ENCODE results near the gene CHRD. TPM values are rescaled to one million over a fixed set of nuclear protein-coding genes. Genes with fewer than 3 reads are reported as not detected.
A peak's percentile ranks its signal among the peaks of the same experiment; 100 is the strongest.

The CHRD gene
- total and polyA plus RNA-seq, 7 experiments from 2014 or later, result not detected

- peak overlapping the region in 1 of 9 donors; percentile 40 for H3K27ac Mint-ChIP-seq
- H3K4me3 Mint-ChIP-seq, result no peak overlapping the region
- Histone ChIP-seq H3K4me1 (ENCODE audit: control insufficient read depth in 2 of 2, insufficient read depth in 2 of 2, low read length in 2 of 2) (peaks cover 0 to 7% of the 10 kb centered on the region in 2 donors), H3K27me3 (ENCODE audit: control insufficient read depth in 2 of 2, insufficient read depth in 2 of 2, low read length in 2 of 2) (no peaks in the 10 kb centered on the region), H3K27ac (ENCODE audit: low read depth, low read length) (no peak overlapping the region), H3K9me3 (ENCODE audit: control insufficient read depth in 2 of 3, low read length in 3 of 3) (no peaks in the 10 kb centered on the region), H3K4me3 (ENCODE audit: low read length) (no peak overlapping the region), H3K36me3 (ENCODE audit: control insufficient read depth in 2 of 3, insufficient read depth in 3 of 3, low read length in 3 of 3) (no peaks in the 10 kb centered on the region)
- H3K4me1 Mint-ChIP-seq, result peaks cover 0 to 7% (median 6%) of the 10 kb centered on the region in 7 donors
- DNase-seq, result no peak
- H3K9me3 Mint-ChIP-seq, result no peaks in the 10 kb centered on the region
- intact Hi-C loops (cut with micrococcal nuclease), result no loop called here
- peaks cover 0 to 6% (median 0%) of the 10 kb centered on the region in 5 donors for H3K27me3 Mint-ChIP-seq
- ChIA-PET CTCF (interaction anchor here (0.6 to 3.4 kb wide), 5 partner anchors 16 to 196 kb away, joined by 3 to 24 read pairs (median 4); no protein-coding TSS in a partner anchor), POLR2A (no interaction called here)
- no peaks in the 10 kb centered on the region for H3K36me3 Mint-ChIP-seq
- no peak for ATAC-seq
These were observed 24.4 kb upstream of the CHRD start for GRCh38 chr3:184355261-184356040.

DNA sequence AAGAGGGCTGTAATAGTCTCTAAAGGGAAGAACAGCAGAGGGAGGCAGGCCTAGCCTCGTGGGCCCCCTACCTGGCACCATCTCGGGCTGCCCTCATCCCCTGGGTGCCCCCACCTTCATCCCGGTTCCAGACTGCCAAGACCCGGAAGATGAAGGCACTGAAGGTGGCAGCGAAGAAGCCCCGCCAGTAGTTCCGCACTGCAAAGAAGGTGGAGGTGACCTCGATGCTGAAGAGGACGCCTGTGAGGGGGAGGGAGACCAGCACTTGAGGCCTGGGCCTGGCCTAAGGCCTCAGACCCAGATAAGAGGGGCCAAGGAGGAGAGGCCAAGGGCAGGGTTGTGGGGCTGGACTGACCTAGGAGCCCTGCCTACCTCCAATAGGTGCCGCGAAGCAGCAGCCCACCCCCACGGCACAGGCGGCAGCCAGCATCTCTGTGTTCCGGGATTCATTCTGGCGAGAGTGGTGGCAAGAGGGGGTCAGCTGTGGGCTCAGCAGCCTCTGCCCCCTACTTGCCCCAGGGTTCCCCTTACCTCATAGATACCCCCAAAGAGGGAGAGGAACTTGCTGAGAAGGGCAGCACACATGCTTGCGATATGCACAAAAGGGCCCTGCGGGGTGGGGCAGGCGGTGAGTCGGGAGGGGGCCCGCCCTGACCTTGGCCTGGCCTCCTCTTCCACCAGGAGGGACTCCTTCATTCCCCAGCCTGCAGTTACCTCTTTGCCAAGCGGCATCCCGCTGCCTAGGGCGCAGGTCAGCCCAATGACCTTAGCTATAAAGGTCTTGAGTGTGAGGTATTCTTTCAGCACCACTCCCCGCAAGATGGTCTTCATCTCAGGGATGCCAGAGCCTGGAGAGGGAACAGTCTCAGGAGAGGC is 22.4 kb upstream of the CHRD start:
- H3K4me3 ChIP-seq (ENCODE audit: low read length), result no peak overlapping the region
- peaks cover 0 to 13% of the 10 kb centered on the region in 2 donors for H3K4me1 ChIP-seq (ENCODE audit: control insufficient read depth in 2 of 2, insufficient read depth in 2 of 2, low read length in 2 of 2)
- Mint-ChIP-seq H3K9me3 (no peaks in the 10 kb centered on the region), H3K27me3 (peaks cover 0 to 10% (median 0%) of the 10 kb centered on the region in 5 donors), H3K36me3 (no peaks in the 10 kb centered on the region), H3K4me1 (peaks cover 5 to 15% (median 9%) of the 10 kb centered on the region in 7 donors), H3K4me3 (peak overlapping the region in 1 of 10 donors; percentile 74), H3K27ac (no peak overlapping the region)
- no peaks in the 10 kb centered on the region for H3K9me3 ChIP-seq (ENCODE audit: control insufficient read depth in 2 of 3, low read length in 3 of 3)
- peaks cover 0 to 3% (median 0%) of the 10 kb centered on the region in 3 experiments for H3K36me3 ChIP-seq (ENCODE audit: control insufficient read depth in 2 of 3, insufficient read depth in 3 of 3, low read length in 3 of 3)
- intact Hi-C loops (cut with micrococcal nuclease), result no loop called here
- H3K27me3 ChIP-seq (ENCODE audit: control insufficient read depth in 2 of 2, insufficient read depth in 2 of 2, low read length in 2 of 2), result no peaks in the 10 kb centered on the region
- DNase-seq (no peak), ATAC-seq (no peak)
- CTCF ChIA-PET, result no interaction called here
- H3K27ac ChIP-seq (ENCODE audit: low read depth, low read length), result no peak overlapping the region
- POLR2A ChIA-PET, result no interaction called here

- H3K36me3 Mint-ChIP-seq, result peaks cover 0 to under 1% (median 0%) of the 10 kb centered on the region in 5 donors
- H3K27ac Mint-ChIP-seq, result no peak overlapping the region
- H3K27me3 Mint-ChIP-seq, result peaks cover 0 to 11% (median 0%) of the 10 kb centered on the region in 5 donors
- no peak overlapping the region for H3K27ac ChIP-seq (ENCODE audit: low read depth, low read length)
- ATAC-seq (no peak), DNase-seq (no peak)
- H3K4me3 Mint-ChIP-seq, result peak overlapping the region in 2 of 10 donors; percentile 21 to 74
- intact Hi-C loops (cut with micrococcal nuclease), result no loop called here
- H3K4me1 ChIP-seq (ENCODE audit: control insufficient read depth in 2 of 2, insufficient read depth in 2 of 2, low read length in 2 of 2), result peaks cover 0 to 13% of the 10 kb centered on the region in 2 donors
- H3K36me3 ChIP-seq (ENCODE audit: control insufficient read depth in 2 of 3, insufficient read depth in 3 of 3, low read length in 3 of 3), result peaks cover 0 to 5% (median 0%) of the 10 kb centered on the region in 3 experiments
- CTCF ChIA-PET, result no interaction called here
- no peak overlapping the region for H3K4me3 ChIP-seq (ENCODE audit: low read length)
- peaks cover 6 to 16% (median 10%) of the 10 kb centered on the region in 7 donors for H3K4me1 Mint-ChIP-seq
- no peaks in the 10 kb centered on the region for H3K27me3 ChIP-seq (ENCODE audit: control insufficient read depth in 2 of 2, insufficient read depth in 2 of 2, low read length in 2 of 2)
- POLR2A ChIA-PET, result no interaction called here
- peaks cover 0 to 3% (median 0%) of the 10 kb centered on the region in 11 donors for H3K9me3 Mint-ChIP-seq
- no peaks in the 10 kb centered on the region for H3K9me3 ChIP-seq (ENCODE audit: control insufficient read depth in 2 of 3, low read length in 3 of 3)
These were observed 21.6 kb upstream of the CHRD start for GRCh38 chr3:184358124-184358767.

DNA sequence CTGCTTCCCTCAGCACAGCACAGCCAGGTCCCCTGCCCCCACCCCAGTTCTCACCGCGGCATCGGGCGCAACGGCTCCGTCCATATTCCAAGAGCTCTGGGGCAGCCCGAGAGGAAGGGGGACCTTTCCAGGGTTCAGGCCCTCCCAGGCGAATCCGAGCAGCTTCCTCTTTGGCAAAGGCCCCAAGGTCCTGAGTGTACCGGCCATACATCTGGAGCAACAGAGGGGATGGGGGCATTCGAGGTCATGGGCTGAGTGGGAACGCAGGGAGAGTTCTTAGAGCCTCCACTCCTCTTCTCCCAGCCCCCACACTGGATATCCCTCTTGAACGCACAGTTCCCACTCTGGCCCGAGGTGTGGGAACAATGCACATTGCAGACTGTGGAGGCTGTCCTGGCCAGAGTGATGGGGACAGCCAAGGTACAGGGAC is 20.9 kb upstream of the CHRD start:
- Mint-ChIP-seq H3K27ac (no peak overlapping the region), H3K4me3 (no peak overlapping the region), H3K36me3 (peaks cover 0 to 4% (median 0%) of the 10 kb centered on the region in 5 donors), H3K27me3 (peaks cover 0 to 13% (median 0%) of the 10 kb centered on the region in 5 donors), H3K9me3 (peaks cover 0 to 7% (median 0%) of the 10 kb centered on the region in 11 donors), H3K4me1 (peaks cover 9 to 18% (median 13%) of the 10 kb centered on the region in 7 donors)
- ATAC-seq (no peak), DNase-seq (no peak)
- H3K4me3 ChIP-seq (ENCODE audit: low read length), result no peak overlapping the region
- peaks cover 0 to 5% (median 0%) of the 10 kb centered on the region in 3 experiments for H3K36me3 ChIP-seq (ENCODE audit: control insufficient read depth in 2 of 3, insufficient read depth in 3 of 3, low read length in 3 of 3)
- peaks cover 3 to 15% of the 10 kb centered on the region in 2 donors for H3K4me1 ChIP-seq (ENCODE audit: control insufficient read depth in 2 of 2, insufficient read depth in 2 of 2, low read length in 2 of 2)
- ChIA-PET CTCF (no interaction called here), POLR2A (no interaction called here)
- H3K27ac ChIP-seq (ENCODE audit: low read depth, low read length), result no peak overlapping the region
- H3K9me3 ChIP-seq (ENCODE audit: control insufficient read depth in 2 of 3, low read length in 3 of 3), result no peaks in the 10 kb centered on the region
- intact Hi-C loops (cut with micrococcal nuclease), result no loop called here
- H3K27me3 ChIP-seq (ENCODE audit: control insufficient read depth in 2 of 2, insufficient read depth in 2 of 2, low read length in 2 of 2), result no peaks in the 10 kb centered on the region

DNA sequence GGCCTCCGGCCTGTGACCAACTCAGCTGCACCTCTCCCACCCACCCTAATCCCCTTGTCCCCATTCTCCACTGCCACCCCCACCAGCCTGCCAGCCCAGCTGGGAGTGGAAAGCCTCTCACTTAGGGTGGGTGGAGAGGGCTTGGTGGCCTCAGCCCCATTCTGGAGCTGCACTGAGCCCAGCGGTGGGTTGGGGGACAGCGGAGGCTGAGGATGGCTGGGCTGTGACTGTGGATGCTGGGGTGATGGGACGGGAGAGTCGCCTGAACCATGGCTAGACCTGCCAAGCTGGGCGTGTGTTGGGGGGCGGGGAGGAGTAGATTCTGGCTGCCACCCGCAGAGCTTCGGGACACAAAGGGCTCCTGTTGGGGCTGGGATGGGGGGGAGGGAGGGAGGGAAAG is 20.2 kb upstream of the CHRD start:
- intact Hi-C loops (cut with micrococcal nuclease), result loop anchor here (5.0 to 10.0 kb wide), 5 partner anchors 353 to 1578 kb away; partner anchors contain the start of genes MAGEF1 (in 2 of the 2), KLHL24 (in 1 of the 2), PARL (in 1 of the 2) and TMEM41A (in 1 of the 2)
- Mint-ChIP-seq H3K9me3 (peaks cover 0 to 7% (median 0%) of the 10 kb centered on the region in 11 donors), H3K4me3 (peak overlapping the region in 6 of 10 donors; percentile 59 to 100 (median 82)), H3K27me3 (peaks cover 0 to 13% (median 0%) of the 10 kb centered on the region in 5 donors), H3K36me3 (peaks cover 0 to 7% (median 0%) of the 10 kb centered on the region in 5 donors), H3K4me1 (peaks cover 14 to 23% (median 17%) of the 10 kb centered on the region in 7 donors), H3K27ac (peak overlapping the region in 1 of 9 donors; percentile 47)
- Histone ChIP-seq H3K27me3 (ENCODE audit: control insufficient read depth in 2 of 2, insufficient read depth in 2 of 2, low read length in 2 of 2) (no peaks in the 10 kb centered on the region), H3K36me3 (ENCODE audit: control insufficient read depth in 2 of 3, insufficient read depth in 3 of 3, low read length in 3 of 3) (peaks cover 0 to 5% (median 0%) of the 10 kb centered on the region in 3 experiments), H3K4me3 (ENCODE audit: low read length) (no peak overlapping the region), H3K9me3 (ENCODE audit: control insufficient read depth in 2 of 3, low read length in 3 of 3) (no peaks in the 10 kb centered on the region), H3K4me1 (ENCODE audit: control insufficient read depth in 2 of 2, insufficient read depth in 2 of 2, low read length in 2 of 2) (peaks cover 10 to 11% of the 10 kb centered on the region in 2 donors), H3K27ac (ENCODE audit: low read depth, low read length) (no peak overlapping the region)
- POLR2A ChIA-PET, result interaction anchor here (1.0 kb wide), 1 partner anchor 57 kb away, joined by 3 read pairs; no protein-coding TSS in a partner anchor
- ATAC-seq, result no peak
- DNase-seq, result no peak
- CTCF ChIA-PET, result no interaction called here
